ENCODE measurements around the gene CRYGB.
"Not testable (repeated sequence)": the region's sequence is repeated elsewhere in the genome, so short reads cannot be mapped to it uniquely, and the experiment has no call there.

DNA sequence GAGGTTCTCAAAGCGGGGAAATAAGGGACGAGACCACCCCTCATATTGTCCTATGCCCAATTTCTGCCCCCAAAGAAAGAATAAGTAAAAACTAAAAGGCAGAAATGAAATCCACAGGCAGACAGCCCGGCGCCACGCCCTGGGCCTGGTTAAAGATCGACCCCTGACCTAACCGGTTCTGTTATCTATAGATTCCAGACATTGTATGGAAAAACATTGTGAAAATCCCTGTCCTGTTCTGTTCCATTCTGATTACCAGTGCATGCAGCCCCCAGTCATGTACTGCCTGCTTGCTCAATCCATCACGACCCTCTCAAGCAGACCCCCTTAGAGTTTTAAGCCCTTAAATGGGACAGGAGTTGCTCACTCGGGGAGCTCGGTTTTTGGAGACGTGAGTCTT, 28.6 kb downstream of the CRYGB start:
- not testable (repeated sequence) for TF ChIP-seq SIN3A (IDR thresholded peaks at IDR 0.05; ENCODE audit: borderline replicate concordance, low read depth, low read length); POLR2A (IDR thresholded peaks at IDR 0.05; ENCODE audit: insufficient read depth in 1 of 2, low read depth in 2 of 2, low read length in 2 of 2)

Measured in HepG2 (cell line).